HG02623 (cell line): ENCODE measurements around the gene LRIG3.
A peak's percentile ranks its signal among the peaks of the same experiment; 100 is the strongest.
"Not testable (repeated sequence)": the region's sequence is repeated elsewhere in the genome, so short reads cannot be mapped to it uniquely, and the experiment has no call there.

Experiments
- ATAC-seq: cut with Tn5 transposase; IDR thresholded peaks from one replicate; pipeline ENCODE4 v1.9.1; 2021; ENCODE audit warnings: moderate library complexity; ENCODE audit not compliant: unreplicated experiment

The LRIG3 gene, protein sequence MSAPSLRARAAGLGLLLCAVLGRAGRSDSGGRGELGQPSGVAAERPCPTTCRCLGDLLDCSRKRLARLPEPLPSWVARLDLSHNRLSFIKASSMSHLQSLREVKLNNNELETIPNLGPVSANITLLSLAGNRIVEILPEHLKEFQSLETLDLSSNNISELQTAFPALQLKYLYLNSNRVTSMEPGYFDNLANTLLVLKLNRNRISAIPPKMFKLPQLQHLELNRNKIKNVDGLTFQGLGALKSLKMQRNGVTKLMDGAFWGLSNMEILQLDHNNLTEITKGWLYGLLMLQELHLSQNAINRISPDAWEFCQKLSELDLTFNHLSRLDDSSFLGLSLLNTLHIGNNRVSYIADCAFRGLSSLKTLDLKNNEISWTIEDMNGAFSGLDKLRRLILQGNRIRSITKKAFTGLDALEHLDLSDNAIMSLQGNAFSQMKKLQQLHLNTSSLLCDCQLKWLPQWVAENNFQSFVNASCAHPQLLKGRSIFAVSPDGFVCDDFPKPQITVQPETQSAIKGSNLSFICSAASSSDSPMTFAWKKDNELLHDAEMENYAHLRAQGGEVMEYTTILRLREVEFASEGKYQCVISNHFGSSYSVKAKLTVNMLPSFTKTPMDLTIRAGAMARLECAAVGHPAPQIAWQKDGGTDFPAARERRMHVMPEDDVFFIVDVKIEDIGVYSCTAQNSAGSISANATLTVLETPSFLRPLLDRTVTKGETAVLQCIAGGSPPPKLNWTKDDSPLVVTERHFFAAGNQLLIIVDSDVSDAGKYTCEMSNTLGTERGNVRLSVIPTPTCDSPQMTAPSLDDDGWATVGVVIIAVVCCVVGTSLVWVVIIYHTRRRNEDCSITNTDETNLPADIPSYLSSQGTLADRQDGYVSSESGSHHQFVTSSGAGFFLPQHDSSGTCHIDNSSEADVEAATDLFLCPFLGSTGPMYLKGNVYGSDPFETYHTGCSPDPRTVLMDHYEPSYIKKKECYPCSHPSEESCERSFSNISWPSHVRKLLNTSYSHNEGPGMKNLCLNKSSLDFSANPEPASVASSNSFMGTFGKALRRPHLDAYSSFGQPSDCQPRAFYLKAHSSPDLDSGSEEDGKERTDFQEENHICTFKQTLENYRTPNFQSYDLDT

DNA sequence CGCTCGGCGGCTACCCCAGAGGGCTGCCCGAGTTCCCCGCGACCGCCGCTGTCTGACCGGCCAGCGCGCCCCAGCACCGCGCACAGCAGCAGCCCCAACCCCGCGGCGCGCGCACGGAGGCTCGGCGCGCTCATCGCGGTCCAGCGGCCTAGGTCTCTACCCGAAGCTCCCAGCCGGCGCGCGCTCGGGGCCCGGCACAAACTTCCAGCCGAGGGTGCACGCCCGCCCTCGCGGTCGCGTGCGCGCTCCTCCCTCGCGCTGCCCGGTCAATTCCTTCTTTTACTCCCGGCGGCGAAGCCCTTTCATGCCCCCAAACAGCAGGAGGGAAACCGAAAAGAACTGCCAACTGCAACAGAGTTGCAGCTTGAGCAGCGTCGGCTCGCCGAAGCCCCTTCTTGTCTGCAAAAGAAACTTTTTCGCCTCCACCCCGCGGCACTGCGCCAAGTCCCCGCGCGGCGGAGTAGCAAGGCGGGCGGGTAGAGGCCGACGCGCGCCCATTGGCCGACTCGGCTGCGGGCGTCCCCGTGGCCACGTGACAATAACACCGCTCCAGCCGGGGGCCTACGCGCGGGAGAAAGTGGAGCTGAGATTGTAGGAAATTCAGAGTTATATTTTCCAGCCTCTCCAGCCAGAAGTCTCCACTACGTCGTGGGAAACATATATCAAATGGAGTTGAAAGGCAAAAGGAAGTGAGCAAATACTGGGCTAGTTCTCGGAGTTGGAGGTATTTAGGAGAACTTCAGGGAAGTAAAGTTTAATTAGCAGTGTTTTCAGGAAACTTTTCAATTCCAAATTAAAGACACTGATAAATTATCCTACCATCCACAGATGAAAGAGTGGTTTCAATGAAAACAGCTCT is at the start of gene LRIG3:
Gene LRIG3, minus strand, starts transcription at position 403 of the 859 bp plus-strand sequence. Its CDS starts 269 bp downstream, at position 134.
- peak; percentile 88 for ATAC-seq

DNA sequence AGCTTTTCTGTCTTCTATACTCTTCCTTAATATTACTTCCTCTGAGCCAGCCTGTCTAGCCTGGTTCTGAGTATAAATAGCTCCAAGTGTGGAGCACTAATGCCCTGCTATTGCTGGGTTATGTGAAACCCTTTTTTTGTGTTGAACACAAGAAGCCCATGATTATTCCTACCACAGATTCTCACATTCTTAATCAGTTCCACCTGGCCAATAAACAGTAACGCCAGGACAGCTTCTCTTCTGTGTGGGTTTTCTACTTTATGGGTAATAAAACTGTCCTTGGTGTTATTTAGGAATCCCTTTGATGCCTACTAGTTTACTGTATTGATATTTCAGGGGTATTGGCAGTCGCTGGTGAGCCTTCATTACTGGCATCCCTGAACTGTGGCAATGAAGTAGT is 48.9 kb upstream of the LRIG3 start:
- ATAC-seq: no peak

DNA sequence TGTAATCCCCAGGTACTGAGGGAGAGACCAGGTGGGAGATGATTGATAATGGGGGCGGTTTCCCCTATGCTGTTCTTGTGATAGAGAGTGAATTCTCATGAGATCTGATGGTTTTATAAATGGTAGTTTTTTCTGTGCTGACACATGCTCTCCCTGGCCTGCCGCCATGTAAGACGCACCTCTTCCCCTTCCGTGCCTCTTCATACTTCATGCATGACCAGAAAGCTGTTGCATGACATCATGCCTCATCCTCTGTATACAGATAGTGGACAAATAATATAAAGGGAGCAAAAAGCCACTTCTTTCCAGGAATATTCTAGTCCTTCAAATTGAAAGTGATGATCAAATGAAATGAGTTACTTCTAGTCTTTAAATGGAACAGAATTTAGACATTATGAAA is 47.3 kb upstream of the LRIG3 start:
- no peak for ATAC-seq

DNA sequence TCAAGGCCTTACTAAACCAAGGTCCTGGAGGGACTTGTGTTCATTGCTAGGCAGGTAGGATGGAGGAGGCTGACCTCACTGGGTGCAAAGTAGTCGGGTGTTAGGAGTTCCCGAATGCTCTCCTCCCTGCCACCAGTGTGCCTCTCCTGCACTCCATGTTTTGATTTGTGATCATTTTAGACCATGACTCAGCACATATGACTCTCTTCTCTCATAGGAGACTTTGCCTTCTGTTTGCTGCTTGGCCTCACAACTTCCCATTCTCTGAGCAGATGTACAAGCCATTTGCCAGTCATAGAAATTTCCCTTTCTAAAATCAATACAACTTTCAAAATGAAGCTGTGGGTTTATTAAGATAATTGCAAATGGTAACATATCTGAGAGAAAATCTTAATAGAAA is 46.6 kb upstream of the LRIG3 start:
- no peak for ATAC-seq

DNA sequence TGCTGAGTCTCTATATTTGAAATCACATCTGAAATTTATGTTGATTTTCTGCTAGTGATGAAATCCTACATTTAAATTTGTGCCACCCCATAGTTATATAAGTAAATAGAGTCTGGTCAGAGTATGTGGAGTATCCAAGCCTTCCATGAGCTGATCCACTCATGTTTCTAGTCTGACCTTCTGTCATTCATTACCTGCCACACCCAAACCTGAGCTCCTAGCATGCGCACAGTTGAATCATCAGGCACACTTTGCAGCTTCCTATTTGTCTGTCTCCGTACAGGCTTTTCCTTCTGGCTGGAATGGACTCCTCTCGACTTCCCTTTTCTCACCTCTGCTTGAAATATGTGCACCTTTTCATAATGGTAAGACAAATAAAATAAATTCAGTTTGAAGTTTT is 45.3 kb upstream of the LRIG3 start:
- no peak for ATAC-seq

DNA sequence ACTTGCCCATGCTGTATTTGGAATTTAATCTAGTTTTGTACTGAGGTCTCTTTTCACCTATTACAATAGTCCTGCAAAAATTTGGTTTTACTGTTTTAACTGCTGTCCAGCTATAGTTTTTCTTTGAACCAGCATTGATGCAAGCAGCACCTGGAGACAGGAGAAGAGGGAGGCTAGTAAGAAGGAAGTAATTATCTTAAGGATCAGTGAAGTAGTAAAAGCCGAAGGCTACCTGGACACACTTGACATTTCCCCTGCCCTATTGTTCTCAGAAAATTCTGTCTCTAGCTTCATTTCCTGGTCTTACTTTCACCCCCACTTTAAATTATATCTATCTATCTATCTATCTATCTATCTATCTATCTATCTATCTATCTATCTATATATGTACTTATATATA is 43.5 kb upstream of the LRIG3 start:
- ATAC-seq: no peak

DNA sequence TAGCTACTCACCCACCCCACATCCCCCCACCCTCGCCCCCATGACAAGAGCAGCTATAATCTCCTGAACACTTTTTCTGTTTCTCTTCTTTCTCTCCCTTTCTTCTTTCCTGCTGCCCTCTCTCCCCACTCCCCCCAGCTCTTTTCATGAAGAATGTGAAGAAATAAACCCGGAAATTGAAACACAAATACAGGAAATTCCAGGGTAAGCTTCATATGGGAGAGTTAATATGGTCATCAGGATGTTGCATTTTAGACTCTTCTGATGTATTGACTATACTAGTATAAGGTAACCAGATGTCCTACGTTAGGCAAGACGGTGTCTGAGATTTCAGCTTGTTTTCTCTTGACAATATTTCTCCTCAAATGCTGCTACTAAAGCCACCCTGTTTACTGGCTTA is 41.6 kb upstream of the LRIG3 start:
- ATAC-seq: no peak

DNA sequence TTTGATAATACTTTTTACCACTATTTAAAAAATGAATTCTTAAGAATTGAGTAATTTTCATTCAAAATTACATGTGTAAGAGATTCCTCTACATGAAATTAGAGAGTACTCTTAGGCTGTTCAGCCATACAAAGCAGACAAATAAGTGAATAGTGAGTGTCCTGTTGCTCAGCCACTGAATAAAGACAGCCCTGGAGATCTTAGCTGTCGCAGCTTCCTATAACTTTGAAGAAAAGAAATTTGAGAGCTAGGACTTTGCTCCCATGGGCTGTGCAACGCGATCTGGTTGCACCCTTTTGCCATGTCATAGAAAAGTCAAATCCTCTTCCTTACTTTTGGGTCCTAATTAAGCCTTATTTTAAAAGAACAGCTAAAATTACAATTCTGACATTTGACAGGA is 40.9 kb upstream of the LRIG3 start:
- ATAC-seq: no peak

DNA sequence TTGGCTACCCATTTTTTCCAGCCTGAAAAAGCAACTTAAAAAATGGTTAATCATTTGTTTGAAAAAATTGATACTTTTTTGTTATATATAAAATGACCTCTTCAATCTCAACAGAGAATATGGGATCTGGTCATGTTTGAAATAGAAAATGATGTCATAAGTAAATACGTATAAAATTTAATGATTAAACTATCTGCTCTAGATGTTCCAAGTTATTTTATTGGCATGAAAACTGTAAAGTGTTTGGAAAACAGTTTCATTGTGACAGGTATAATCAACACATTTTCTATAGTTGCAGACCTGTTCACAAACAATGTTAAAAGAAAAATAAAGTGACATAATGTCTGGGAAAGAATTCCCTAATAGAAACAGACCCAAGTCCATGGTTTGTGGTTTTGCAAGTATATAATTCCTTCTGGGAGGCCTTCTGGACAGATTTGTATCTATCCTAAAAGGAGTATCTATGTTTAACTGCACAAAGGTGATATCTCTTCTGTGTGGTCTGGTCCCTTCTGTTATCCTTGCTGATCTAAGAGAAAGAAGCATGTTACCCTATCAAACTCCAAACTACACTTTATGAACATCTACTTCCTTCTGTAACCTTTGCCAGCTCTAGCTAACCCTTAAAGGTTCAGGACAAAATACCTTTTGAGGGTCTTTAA is 39.5 kb upstream of the LRIG3 start:
- ATAC-seq: no peak

DNA sequence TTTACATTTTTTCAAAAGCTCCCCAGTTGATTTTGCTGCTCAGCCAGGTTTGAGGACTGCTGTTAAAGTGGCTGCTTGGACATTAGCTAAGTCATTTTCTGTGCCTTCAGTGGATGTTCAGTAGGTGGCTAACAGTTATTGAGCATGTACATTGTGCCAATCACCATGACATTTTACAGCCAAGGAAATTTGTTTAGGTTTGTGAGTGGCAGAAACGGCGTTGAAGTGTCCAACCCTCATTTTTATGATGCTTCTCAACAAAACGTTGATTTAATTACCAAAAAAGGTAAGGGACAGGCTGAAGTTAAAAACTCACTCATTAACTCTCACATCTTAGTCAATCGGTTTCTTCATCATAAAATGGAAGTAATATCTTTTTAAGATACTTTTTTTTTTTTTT is 37.0 kb upstream of the LRIG3 start:
- no peak for ATAC-seq

DNA sequence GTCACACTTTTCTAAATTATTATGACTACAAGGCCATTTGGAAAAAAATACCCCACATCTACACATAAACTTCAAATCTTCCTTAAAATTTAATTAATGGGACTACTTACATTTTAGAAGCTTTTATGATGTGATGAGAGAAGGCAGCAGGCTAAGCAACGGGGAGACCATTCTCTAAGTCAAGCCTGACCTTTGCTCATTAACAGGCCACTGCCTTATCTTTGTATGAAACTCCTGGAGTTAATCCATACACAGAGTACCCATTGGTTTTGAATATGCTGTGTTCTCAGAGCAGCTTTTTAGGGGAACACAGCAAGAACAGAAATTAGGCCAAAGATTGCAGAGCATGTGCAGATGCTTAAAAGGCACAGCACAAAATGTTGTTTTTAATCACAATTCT is 35.5 kb upstream of the LRIG3 start:
- ATAC-seq: no peak

DNA sequence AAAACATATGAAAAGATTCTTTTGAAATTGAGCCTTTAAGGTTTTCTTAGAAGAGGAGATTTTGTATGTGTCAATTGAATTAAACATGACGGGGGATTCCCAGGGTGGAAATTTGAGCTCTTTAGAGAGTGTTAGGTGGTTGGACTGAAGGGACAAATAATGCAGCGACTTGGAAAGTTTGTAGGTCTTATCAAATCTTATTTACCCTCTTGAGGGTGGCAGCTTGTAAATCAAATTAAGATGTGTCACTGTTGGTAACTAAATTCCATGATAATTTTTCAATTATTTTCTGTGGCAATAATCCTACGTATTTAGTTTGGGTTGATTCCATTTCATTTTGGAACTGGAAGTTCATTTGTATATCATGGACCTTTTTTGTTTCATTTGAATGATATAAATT is 33.7 kb upstream of the LRIG3 start:
- ATAC-seq: no peak

DNA sequence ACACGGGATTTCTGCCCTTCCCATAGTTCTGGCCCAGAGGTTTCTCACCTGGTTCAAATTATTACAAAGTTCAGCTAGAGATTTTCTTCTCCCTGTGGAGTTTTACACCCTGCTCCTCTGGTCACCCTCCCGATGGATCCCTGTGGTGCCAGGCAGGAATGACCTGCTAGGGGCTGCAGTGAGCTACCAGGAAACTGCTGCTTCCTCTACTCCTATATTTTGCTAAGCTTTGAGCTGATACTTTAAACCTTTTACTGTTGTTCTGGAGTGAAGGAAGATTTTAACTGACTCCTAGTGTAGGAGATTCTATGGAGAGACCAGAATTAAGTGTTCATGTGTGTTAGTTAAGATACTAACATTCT is 30.4 kb upstream of the LRIG3 start:
- ATAC-seq: no peak

DNA sequence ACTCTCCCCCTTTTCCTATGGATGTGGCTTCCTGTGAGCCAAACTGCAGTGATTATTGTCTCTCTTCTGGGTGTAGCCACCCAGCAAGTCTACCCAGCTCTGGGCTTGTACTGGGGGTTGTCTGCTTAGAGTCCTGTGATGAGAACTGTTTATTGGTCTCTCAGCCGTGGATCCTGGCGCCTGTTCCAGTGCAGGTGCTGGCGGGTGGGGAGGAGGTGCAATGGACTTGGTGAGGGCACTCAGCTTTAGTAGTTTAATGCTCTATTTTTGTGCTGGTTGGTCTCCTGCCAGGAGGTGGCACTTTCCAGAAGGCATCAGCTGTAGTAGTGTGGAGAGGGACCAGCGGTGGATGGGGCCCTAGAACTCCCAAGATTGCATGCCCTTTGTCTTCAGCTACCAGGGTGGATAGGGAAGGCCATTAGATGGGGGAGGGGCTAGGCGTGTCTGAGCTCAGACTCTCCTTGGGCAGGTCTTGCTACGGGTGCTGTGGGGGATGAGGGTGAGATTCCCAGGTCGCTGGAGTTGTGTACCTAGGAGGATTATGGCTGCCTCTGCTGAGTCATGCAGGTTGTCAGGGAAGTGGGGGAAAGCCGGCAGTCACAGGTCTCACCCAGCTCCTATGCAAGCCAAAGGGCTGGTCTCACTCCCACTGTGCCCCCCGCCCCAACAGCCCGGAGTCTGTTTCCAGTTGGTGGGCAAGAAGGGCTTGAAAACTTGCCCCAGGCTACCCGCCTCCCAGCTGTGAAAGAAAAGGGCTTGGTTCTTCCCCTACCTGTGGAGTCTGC is 29.8 kb upstream of the LRIG3 start:
- ATAC-seq: not testable (repeated sequence)

DNA sequence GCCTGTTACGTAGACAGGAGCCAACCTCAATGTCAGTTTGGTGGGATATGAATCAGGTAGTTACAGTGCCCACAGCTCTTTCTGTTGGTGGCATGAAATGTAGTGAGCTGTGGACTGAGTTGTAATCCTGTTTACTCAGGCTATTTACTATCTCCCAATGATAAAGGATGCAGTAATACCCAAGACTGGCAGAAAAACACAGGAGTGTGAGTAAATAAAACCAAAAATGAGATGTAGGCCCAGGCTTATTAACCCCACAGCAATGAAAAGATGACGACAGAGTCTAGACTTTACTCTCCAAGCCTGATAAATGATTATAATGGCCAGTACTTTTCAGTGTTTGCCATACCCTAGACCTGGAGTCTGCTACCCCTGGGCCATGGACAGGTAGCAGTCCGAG is 22.8 kb upstream of the LRIG3 start:
- ATAC-seq: no peak

DNA sequence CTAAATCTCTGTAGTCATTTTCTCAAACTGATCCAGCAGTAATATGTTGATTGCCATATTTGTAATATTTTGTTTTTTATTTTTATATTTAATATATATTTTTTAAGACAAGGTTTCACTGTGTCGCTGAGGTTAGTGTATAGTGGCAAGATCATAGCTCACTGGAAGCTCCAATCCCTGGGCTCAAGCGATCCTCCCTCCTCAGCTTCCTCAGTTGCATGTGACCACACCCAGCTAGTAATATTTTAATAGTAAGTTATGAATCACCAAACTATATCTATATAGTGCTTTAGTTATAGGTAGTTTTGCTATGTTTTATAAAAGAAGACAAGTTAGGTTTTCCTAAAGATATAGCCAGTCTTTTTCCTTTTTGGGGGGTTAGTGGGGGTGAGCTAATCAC is 22.0 kb upstream of the LRIG3 start:
- ATAC-seq: no peak

DNA sequence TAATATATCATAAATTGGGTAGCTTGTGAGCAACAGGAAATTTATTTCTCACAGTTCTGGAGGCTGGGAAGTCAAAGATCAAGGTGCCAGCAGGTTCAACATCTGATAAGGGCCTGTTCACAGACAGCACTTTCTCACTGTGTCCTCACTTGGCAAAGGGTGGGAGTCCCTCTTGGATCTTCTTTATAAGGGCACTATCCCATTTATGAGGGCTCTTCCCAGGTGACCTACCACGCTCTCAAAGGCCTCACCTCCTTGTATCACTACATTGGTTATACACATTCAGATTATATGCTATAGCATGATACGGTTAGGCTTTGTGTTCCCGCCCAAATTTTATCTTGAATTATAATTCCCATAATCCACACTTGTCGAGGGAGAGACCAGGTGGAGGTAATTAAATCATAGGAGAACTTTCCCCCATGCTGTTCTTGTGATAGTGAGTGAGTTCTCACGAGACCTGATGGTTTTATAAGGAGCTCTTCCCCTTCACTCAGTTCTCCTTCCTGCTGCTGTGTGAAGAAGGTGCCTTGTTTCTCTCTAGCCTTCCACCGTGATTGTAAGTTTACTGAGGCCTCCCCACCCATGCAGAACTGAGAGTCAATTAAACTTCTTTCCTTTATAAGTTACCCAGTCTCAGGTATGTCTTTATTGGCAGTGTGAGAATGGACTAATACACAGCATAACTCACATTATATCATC is 19.2 kb upstream of the LRIG3 start:
- ATAC-seq: no peak

DNA sequence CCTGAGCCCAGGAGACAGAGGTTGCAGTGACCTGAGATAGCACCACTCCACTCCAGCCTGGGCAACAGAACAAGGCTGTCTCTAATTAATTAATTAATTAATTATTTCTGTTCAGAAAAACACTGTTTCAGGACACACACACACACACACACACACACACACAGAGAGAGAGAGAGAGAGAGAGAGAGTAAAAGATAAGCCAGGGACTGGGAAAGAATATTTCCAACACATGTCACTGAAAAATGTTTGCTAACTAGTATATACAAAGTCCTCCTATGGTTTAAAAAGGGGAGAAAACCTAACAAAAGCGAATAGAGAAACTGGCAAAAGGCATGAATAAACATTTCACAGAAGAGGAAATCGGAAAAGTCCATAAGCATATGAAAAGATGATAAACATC is 18.1 kb upstream of the LRIG3 start:
- no peak for ATAC-seq

DNA sequence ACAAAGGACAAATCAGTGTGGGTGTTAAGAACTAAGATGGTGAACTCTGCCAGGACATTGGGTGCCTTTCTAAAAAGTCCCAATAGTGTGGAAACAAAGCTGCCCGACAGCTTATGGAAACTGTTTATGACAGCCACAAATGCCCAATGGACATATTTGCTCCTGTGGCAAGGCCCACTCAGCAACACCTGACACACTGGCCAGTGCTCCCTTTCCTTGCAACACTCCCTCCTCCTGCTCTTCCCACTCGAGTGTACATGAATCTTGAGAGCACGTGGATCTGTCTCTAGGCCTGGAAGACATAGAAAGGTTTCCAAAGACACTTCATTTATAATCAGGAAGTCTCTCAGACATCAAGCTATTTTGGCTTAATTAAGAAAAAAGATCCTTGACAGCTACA is 14.2 kb upstream of the LRIG3 start:
- no peak for ATAC-seq
